Choroid plexus epithelial cell (primary cell): ENCODE data around the gene PLPP2.
A peak's percentile ranks its signal among the peaks of the same experiment; 100 is the strongest.
"Not testable (repeated sequence)": the region's sequence is repeated elsewhere in the genome, so short reads cannot be mapped to it uniquely, and the experiment has no call there.

ENCODE experiments used
- DNase-seq: peaks from one replicate; pipeline ENCODE4 v3.0.0-alpha.2; 2010; ENCODE audit warnings: low read depth
- H3K4me3 ChIP-seq: 2 replicates; pipeline ENCODE4 v1.5.1; 2011; ENCODE audit warnings: low read depth, mild to moderate bottlenecking, control low read depth, low read length, moderate library complexity
- TF ChIP-seq, protein P1 (sequence below): conservative IDR thresholded peaks from 2 replicates; pipeline ENCODE4 v1.5.1; 2011; ENCODE audit warnings: low read depth, mild to moderate bottlenecking, control low read depth, inconsistent platforms, low read length, moderate library complexity

The PLPP2 gene

DNA sequence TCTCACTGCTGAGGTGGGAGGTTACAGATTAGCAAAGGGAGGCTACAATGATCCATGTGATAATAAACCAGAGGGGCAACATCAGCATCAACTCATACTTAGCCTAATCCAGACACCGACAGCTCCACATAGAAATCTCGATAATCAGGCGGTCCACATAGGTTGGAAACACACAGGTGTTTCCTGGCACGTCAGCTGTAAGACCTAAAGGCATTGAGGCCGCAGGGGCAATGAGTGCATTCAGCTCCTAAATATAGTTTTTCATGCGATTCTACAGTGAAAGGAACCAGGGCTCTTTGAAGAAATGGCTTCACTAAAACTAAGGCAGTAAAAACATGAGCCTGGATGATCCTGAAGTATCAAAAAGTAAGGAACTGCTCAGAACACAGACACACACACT lies 19.3 kb downstream of the PLPP2 start:
- H3K4me3 ChIP-seq = no peak overlapping the region
- TF ChIP-seq, protein P1, sequence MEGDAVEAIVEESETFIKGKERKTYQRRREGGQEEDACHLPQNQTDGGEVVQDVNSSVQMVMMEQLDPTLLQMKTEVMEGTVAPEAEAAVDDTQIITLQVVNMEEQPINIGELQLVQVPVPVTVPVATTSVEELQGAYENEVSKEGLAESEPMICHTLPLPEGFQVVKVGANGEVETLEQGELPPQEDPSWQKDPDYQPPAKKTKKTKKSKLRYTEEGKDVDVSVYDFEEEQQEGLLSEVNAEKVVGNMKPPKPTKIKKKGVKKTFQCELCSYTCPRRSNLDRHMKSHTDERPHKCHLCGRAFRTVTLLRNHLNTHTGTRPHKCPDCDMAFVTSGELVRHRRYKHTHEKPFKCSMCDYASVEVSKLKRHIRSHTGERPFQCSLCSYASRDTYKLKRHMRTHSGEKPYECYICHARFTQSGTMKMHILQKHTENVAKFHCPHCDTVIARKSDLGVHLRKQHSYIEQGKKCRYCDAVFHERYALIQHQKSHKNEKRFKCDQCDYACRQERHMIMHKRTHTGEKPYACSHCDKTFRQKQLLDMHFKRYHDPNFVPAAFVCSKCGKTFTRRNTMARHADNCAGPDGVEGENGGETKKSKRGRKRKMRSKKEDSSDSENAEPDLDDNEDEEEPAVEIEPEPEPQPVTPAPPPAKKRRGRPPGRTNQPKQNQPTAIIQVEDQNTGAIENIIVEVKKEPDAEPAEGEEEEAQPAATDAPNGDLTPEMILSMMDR = no peak
- no peak for DNase-seq

GRCh38 chr19:270766-271318 lies 20.4 kb downstream of the PLPP2 start:
- not testable (repeated sequence) for DNase-seq

GRCh38 chr19:269241-269640 lies 22.0 kb downstream of the PLPP2 start:
- DNase-seq = no peak
- TF ChIP-seq, protein P1 = no peak
- no peak overlapping the region for H3K4me3 ChIP-seq

More at GRCh38 chr19:270766-271318, 20.4 kb downstream of the PLPP2 start:
- H3K4me3 ChIP-seq = not testable (repeated sequence)

DNA sequence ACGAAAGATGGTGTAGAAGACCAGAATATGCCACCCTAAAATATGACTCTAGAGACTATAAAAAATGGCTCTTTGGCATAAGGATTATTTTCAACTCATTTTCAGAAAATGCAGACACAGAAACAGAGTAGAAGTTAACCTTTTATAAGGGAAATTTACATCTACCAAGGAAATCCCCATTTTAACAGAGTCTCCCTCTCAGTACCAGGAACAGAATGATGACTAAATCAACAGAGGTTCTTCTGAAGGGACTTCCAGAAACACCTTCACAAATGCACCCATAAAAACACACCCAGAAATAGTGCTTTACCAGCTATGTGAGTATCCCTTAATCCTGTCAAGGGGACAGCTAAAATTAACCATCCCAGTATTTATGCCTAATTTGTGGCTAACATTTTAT lies 29.1 kb downstream of the PLPP2 start:
- H3K4me3 ChIP-seq = no peak overlapping the region
- TF ChIP-seq, protein P1 = no peak
- DNase-seq = no peak

DNA sequence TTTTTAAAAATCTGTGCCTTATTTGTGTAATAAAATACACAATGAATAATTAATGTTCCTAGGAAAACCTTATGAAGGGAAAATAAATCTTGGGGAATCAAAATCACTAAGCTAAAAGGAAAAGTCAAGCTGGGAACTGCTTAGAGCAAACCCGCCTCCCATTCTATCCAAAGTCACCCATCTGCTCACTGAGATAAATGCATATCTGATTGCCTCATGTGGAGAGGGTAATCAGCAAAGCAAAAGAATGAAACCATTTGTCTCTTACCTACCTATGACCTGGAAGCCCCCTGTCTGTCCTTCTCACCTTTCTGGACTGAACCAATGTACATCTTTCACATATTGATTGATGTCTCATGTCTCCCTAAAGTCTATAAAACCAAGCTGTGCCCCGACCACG lies 34.4 kb downstream of the PLPP2 start:
- H3K4me3 ChIP-seq, DNase-seq: not testable (repeated sequence)

GRCh38 chr19:252421-253186 lies 38.6 kb downstream of the PLPP2 start:
- DNase-seq, H3K4me3 ChIP-seq: not testable (repeated sequence)

DNA sequence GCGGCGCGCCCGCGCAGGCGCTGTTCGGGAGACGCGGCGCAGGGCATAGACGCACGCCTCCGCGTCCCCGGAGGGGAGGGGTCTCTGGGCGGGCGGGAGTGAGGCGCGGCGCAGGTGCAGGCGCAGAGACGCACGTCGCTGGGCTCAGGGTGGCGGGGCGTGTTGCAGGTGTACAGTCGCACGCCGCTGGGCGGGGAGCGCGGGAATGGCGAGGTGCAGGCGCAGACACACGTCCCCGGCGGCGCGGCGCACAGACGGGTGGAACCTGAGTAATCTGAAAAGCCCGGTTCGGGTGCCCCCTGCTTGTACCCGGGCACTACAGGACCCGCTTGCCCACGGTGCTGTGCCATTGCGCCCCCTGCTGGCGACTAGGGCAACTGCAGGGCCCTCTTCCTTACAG lies 44.7 kb downstream of the PLPP2 start:
- no peak overlapping the region for H3K4me3 ChIP-seq
- DNase-seq = no peak
- TF ChIP-seq, protein P1 = no peak

GRCh38 chr19:245900-246299 lies 45.3 kb downstream of the PLPP2 start:
- peak overlapping the region; percentile 44 for H3K4me3 ChIP-seq

GRCh38 chr19:245457-245856 lies 45.7 kb downstream of the PLPP2 start:
- DNase-seq = no peak
- TF ChIP-seq, protein P1 = no peak
- H3K4me3 ChIP-seq = no peak overlapping the region

More at GRCh38 chr19:245900-246299, 45.3 kb downstream of the PLPP2 start:
- not testable (repeated sequence) for DNase-seq
